Activated CD8-positive, alpha-beta memory T cell treated with anti-CD3 and anti-CD28 coated beads for 1 hour (primary cell): ENCODE measurements around the gene PLEKHB1.
"Not testable (repeated sequence)": the region's sequence is repeated elsewhere in the genome, so short reads cannot be mapped to it uniquely, and the experiment has no call there.

Source experiments
- DNase-seq, 2 donors: peaks; one replicate each; pipeline ENCODE4 v3.0.0-alpha.2; 2020; ENCODE audit warnings: low read depth in 1 of 2; ENCODE audit errors: extremely low read depth in 1 of 2

Gene PLEKHB1

GRCh38 chr11:73671701-73672100, 25.3 kb downstream of the PLEKHB1 start:
- DNase-seq = no peak

GRCh38 chr11:73676552-73676951, 30.2 kb downstream of the PLEKHB1 start:
- not testable (repeated sequence) for DNase-seq

GRCh38 chr11:73680687-73681086, 34.3 kb downstream of the PLEKHB1 start:
- DNase-seq = no peak

GRCh38 chr11:73693899-73694525, 47.6 kb downstream of the PLEKHB1 start:
- no peak for DNase-seq

- DNase-seq = no peak
These were observed 58.7 kb downstream of the PLEKHB1 start for GRCh38 chr11:73705053-73705452.

GRCh38 chr11:73710964-73711363, 64.6 kb downstream of the PLEKHB1 start:
- DNase-seq = no peak
